H9 (cell line): ENCODE measurements around the gene ANKRD28. TPM values are rescaled to one million over a fixed set of nuclear protein-coding genes. Genes with fewer than 3 reads are reported as not detected.

ENCODE experiments used
- DNase-seq: peaks from one replicate; pipeline ENCODE4 v3.0.0-alpha.2; 2017
- H2AFZ ChIP-seq: one replicate; pipeline ENCODE4 v1.6.1; 2013; ENCODE audit warnings: mild to moderate bottlenecking, low read length, control low read depth, moderate library complexity
- H2AK5ac ChIP-seq: 2 replicates; pipeline ENCODE4 v1.6.1; 2013; ENCODE audit warnings: low read length, control low read depth, mixed read lengths; ENCODE audit not compliant: insufficient read length
- H2BK120ac ChIP-seq: one replicate; pipeline ENCODE4 v1.6.1; 2013; ENCODE audit warnings: low read depth, mild to moderate bottlenecking, low read length, control low read depth, inconsistent platforms; ENCODE audit not compliant: poor library complexity, severe bottlenecking
- H2BK12ac ChIP-seq: 2 replicates; pipeline ENCODE4 v1.6.1; 2013; ENCODE audit warnings: low read length, control low read depth, mixed read lengths, low read depth; ENCODE audit not compliant: insufficient read length
- H2BK15ac ChIP-seq: 2 replicates; pipeline ENCODE4 v1.6.1; 2013; ENCODE audit warnings: low read depth, low read length, control low read depth
- H2BK20ac ChIP-seq: one replicate; pipeline ENCODE4 v1.6.1; 2013; ENCODE audit warnings: low read depth, mild to moderate bottlenecking, low read length, control low read depth, inconsistent platforms; ENCODE audit not compliant: poor library complexity, severe bottlenecking
- H2BK5ac ChIP-seq: 2 replicates; pipeline ENCODE4 v1.6.1; 2013; ENCODE audit warnings: low read length, control low read depth, mixed read lengths; ENCODE audit not compliant: insufficient read length
- H3K14ac ChIP-seq: 2 replicates; pipeline ENCODE4 v1.6.1; 2013; ENCODE audit warnings: low read length, control low read depth; ENCODE audit not compliant: insufficient read depth
- H3K18ac ChIP-seq: 2 replicates; pipeline ENCODE4 v1.6.1; 2013; ENCODE audit warnings: low read depth, mild to moderate bottlenecking, mixed read lengths, low read length, control low read depth; ENCODE audit not compliant: insufficient read length
- H3K23ac ChIP-seq: 2 replicates; pipeline ENCODE4 v1.6.1; 2013; ENCODE audit warnings: low read length, control low read depth, mixed read lengths, low read depth; ENCODE audit not compliant: insufficient read length
- H3K23me2 ChIP-seq: 2 replicates; pipeline ENCODE4 v1.6.1; 2013; ENCODE audit warnings: low read depth, mild to moderate bottlenecking, mixed read lengths, low read length, control low read depth; ENCODE audit not compliant: insufficient read length, poor library complexity, severe bottlenecking
- H3K27ac ChIP-seq: 2 replicates; pipeline ENCODE4 v1.5.1; 2013; ENCODE audit warnings: low read length, control low read depth, mixed read lengths, low read depth; ENCODE audit not compliant: insufficient read length
- H3K27me3 ChIP-seq: 2 replicates; pipeline ENCODE4 v1.6.1; 2013; ENCODE audit warnings: low read length, control low read depth, inconsistent platforms; ENCODE audit not compliant: insufficient read depth
- H3K4ac ChIP-seq: 2 replicates; pipeline ENCODE4 v1.6.1; 2013; ENCODE audit warnings: low read depth, mild to moderate bottlenecking, control low read depth, inconsistent platforms, low read length, moderate library complexity
- H3K4me1 ChIP-seq: 2 replicates; pipeline ENCODE4 v1.6.1; 2013; ENCODE audit warnings: low read length, control low read depth, inconsistent platforms; ENCODE audit not compliant: insufficient read depth
- H3K4me2 ChIP-seq: 2 replicates; pipeline ENCODE4 v1.6.1; 2013; ENCODE audit warnings: low read length, control low read depth, mixed read lengths; ENCODE audit not compliant: insufficient read length, insufficient read depth
- H3K56ac ChIP-seq: 2 replicates; pipeline ENCODE4 v1.6.1; 2013; ENCODE audit warnings: low read depth, mild to moderate bottlenecking, mixed read lengths, low read length, control low read depth; ENCODE audit not compliant: insufficient read length
- H3K79me1 ChIP-seq: 2 replicates; pipeline ENCODE4 v1.6.1; 2013; ENCODE audit warnings: low read depth, mild to moderate bottlenecking, moderate library complexity, low read length, control low read depth, inconsistent platforms; ENCODE audit not compliant: insufficient read depth, poor library complexity, severe bottlenecking
- H3K79me2 ChIP-seq: 2 replicates; pipeline ENCODE4 v1.6.1; 2013; ENCODE audit warnings: low read length, control low read depth, inconsistent platforms; ENCODE audit not compliant: insufficient read depth
- H3K9ac ChIP-seq: 2 replicates; pipeline ENCODE4 v1.6.1; 2013; ENCODE audit warnings: low read length, control low read depth, mixed read lengths; ENCODE audit not compliant: insufficient read length; ENCODE audit errors: extremely low read depth
- H3K9me3 ChIP-seq: one replicate; pipeline ENCODE4 v1.6.1; 2013; ENCODE audit warnings: low read depth, low read length, inconsistent platforms; ENCODE audit not compliant: control insufficient read depth
- H3T11ph ChIP-seq: one replicate; pipeline ENCODE4 v1.6.1; 2013; ENCODE audit warnings: mild to moderate bottlenecking, low read length, control low read depth, inconsistent platforms
- H4K20me1 ChIP-seq: one replicate; pipeline ENCODE4 v1.6.1; 2013; ENCODE audit not compliant: control insufficient read depth, insufficient read length, insufficient read depth
- H4K5ac ChIP-seq: 2 replicates; pipeline ENCODE4 v1.6.1; 2013; ENCODE audit warnings: low read depth, mild to moderate bottlenecking, mixed read lengths, low read length, control low read depth; ENCODE audit not compliant: insufficient read length
- H4K8ac ChIP-seq: replicated peaks from 2 replicates; pipeline ENCODE4 v1.6.1; 2013; ENCODE audit warnings: low read length, control low read depth, mixed read lengths, low read depth; ENCODE audit not compliant: insufficient read length
- H4K91ac ChIP-seq: 2 replicates; pipeline ENCODE4 v1.6.1; 2013; ENCODE audit warnings: low read depth, mild to moderate bottlenecking, moderate library complexity, mixed read lengths, low read length, control low read depth; ENCODE audit not compliant: insufficient read length
- H3K27ac Mint-ChIP-seq, 3 experiments: 2 replicates in 2 of 3; 3 replicates in 1 of 3; pipeline ENCODE4 v1.8.0; 2020 to 2021; ENCODE audit warnings: mixed read lengths in 3 of 3, mild to moderate bottlenecking in 1 of 3, moderate library complexity in 1 of 3
- H3K27me3 Mint-ChIP-seq: 2 replicates; pipeline ENCODE4 v1.8.0; 2021; ENCODE audit warnings: low read depth, mild to moderate bottlenecking, moderate library complexity, mixed read lengths
- H3K36me3 Mint-ChIP-seq, 3 experiments: 2 replicates in 2 of 3; 3 replicates in 1 of 3; pipeline ENCODE4 v1.8.0; 2020 to 2021; ENCODE audit warnings: low read depth in 3 of 3, mixed read lengths in 3 of 3; ENCODE audit not compliant: insufficient read depth in 1 of 3
- H3K4me1 Mint-ChIP-seq, 2 experiments: 2 replicates each; pipeline ENCODE4 v1.8.0; 2020; ENCODE audit warnings: mixed read lengths in 2 of 2
- H3K4me3 Mint-ChIP-seq, 2 experiments: 2 replicates in 1 of 2; 3 replicates in 1 of 2; pipeline ENCODE4 v1.8.0; 2020 to 2021; ENCODE audit warnings: mild to moderate bottlenecking in 2 of 2, mixed read lengths in 2 of 2, moderate library complexity in 1 of 2
- H3K9me3 Mint-ChIP-seq, 2 experiments: 2 replicates in 1 of 2; 3 replicates in 1 of 2; pipeline ENCODE4 v1.8.0; 2020; ENCODE audit warnings: mild to moderate bottlenecking in 2 of 2, mixed read lengths in 2 of 2, moderate library complexity in 1 of 2
- WGBS: extraction: QIAGEN DNeasy Blood & Tissue Kit; methylation state at CpG from one replicate; pipeline ENCODE4 v1.1.7; 2013; ENCODE audit warnings: missing lambda C conversion rate, low lambda C conversion rate, mixed read lengths; ENCODE audit not compliant: insufficient read length; ENCODE audit errors: extremely low coverage; 5-methylcytosine and 5-hydroxymethylcytosine counted together
- total RNA-seq: library from RNA; stranded (reverse); gene quantifications from 2 replicates; pipeline ENCODE4 v1.2.1, GENCODE V29; 2021
- TF ChIP-seq, protein P1 (sequence below): fragments of 200-600 bp; sonication (generic); conservative IDR thresholded peaks from 3 replicates; pipeline ENCODE4 v1.8.0; 2021; ENCODE audit warnings: antibody characterized with exemption, mild to moderate bottlenecking

ANKRD28 gene
- total RNA-seq, 1 experiment from 2014 or later, result 59.0 TPM

DNA sequence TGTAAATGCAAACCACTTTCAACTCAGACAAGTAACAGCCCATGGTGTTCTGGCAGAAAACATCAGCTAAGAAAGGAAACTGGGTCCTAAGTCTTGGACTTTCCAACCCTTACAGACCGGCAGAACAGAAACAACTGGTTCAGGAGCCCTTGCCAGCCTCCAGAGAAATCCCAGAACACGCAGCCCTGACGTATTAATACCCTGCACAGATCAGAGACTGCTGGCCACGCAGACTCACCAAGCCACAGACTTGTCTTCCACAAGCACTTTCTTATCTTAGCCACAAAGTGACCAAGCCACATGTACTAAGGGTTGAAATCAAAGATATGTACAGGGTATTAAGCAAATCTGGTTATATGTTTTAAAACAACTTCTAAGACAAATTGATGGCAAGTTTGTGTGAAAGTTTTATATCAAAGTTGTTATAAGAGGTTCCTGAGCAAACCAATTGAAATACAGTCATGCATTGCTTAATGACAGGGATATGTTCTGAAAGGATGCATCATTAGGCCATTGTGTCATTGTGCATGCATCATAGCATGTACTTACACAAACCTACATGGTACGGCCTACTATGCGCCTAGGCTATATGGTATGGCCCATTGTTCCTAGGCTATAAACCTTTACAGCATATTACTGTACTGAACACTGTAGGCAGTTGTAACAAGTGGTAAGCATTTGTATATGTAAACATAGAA, 159.4 kb downstream of the ANKRD28 start:
- peaks cover 34 to 45% of the 10 kb centered on the region in 2 experiments for H3K4me1 Mint-ChIP-seq
- H3K4me2 ChIP-seq, result no peak overlapping the region

More for the DNA sequence above, 159.4 kb downstream of the ANKRD28 start:
- Histone ChIP-seq H3K27me3 (no peaks in the 10 kb centered on the region), H3K79me2 (no peaks in the 10 kb centered on the region), H4K5ac (no peak overlapping the region), H4K20me1 (no peaks in the 10 kb centered on the region), H3T11ph (no peak overlapping the region), H4K8ac (no peak overlapping the region), H2BK15ac (no peak overlapping the region), H2BK5ac (no peak overlapping the region), H2AK5ac (no peak overlapping the region), H3K56ac (no peak overlapping the region), H3K9me3 (no peaks in the 10 kb centered on the region), H2BK12ac (no peak overlapping the region), H3K23me2 (no peaks in the 10 kb centered on the region), H3K14ac (no peak overlapping the region), H3K9ac (no peak overlapping the region), H2BK120ac (no peak overlapping the region), H3K4me1 (peaks cover 7% of the 10 kb centered on the region), H3K79me1 (no peaks in the 10 kb centered on the region), H3K18ac (no peak overlapping the region), H3K23ac (no peak overlapping the region), H2AFZ (no peak overlapping the region), H3K4ac (no peak overlapping the region), H3K27ac (no peak overlapping the region), H2BK20ac (no peak overlapping the region), H4K91ac (no peak overlapping the region)
- no peaks in the 10 kb centered on the region; a peak in 1 of 5 replicates for H3K9me3 Mint-ChIP-seq
- WGBS, result no CpG with 5 or more reads among the region's 6 CpGs
- no peaks in the 10 kb centered on the region for H3K27me3 Mint-ChIP-seq
- peak overlapping the region in 1 of 3 experiments; percentile 70; a peak in 1 of 7 replicates for H3K27ac Mint-ChIP-seq
- DNase-seq, result no peak
- TF ChIP-seq, protein P1, sequence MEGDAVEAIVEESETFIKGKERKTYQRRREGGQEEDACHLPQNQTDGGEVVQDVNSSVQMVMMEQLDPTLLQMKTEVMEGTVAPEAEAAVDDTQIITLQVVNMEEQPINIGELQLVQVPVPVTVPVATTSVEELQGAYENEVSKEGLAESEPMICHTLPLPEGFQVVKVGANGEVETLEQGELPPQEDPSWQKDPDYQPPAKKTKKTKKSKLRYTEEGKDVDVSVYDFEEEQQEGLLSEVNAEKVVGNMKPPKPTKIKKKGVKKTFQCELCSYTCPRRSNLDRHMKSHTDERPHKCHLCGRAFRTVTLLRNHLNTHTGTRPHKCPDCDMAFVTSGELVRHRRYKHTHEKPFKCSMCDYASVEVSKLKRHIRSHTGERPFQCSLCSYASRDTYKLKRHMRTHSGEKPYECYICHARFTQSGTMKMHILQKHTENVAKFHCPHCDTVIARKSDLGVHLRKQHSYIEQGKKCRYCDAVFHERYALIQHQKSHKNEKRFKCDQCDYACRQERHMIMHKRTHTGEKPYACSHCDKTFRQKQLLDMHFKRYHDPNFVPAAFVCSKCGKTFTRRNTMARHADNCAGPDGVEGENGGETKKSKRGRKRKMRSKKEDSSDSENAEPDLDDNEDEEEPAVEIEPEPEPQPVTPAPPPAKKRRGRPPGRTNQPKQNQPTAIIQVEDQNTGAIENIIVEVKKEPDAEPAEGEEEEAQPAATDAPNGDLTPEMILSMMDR, result no peak
- H3K4me3 Mint-ChIP-seq, result no peak overlapping the region
- H3K36me3 Mint-ChIP-seq, result peaks cover 13 to 23% (median 20%) of the 10 kb centered on the region in 3 experiments
